AG04450 (cell line): Measurements from ENCODE around the gene TRMT2A. TPM values are rescaled to one million over a fixed set of nuclear protein-coding genes. Genes with fewer than 3 reads are reported as not detected.
A peak's percentile ranks its signal among the peaks of the same experiment; 100 is the strongest.

Experiments
- CTCF ChIA-PET: fragments of 300-600, 350-600 bp; formaldehyde crosslinking; extraction: SDS; loops from one replicate; lab custom pipeline; 2022; ENCODE audit warnings: antibody characterized with exemption, inconsistent platforms; lab: Charles Lee
- POLR2A ChIA-PET: fragments of 350-600 bp; formaldehyde crosslinking; extraction: SDS; loops from one replicate; lab custom pipeline; 2021; ENCODE audit warnings: antibody characterized with exemption, inconsistent platforms; lab: Yijun Ruan, JAX
- DNase-seq: peaks from one replicate; pipeline ENCODE4 v3.0.0-alpha.2; 2011; ENCODE audit warnings: low read depth, low spot score
- H3K27ac ChIP-seq: one replicate; pipeline ENCODE4 v1.5.1; 2012; ENCODE audit warnings: low read depth, low read length, control low read depth
- H3K27me3 ChIP-seq: one replicate; pipeline ENCODE4 v1.6.0; 2012; ENCODE audit warnings: low read length; ENCODE audit not compliant: control insufficient read depth, insufficient read depth
- H3K4me3 ChIP-seq: 2 replicates; pipeline ENCODE4 v1.5.1; 2011; ENCODE audit warnings: mild to moderate bottlenecking, low read depth, low read length, control low read depth
- H3K9me3 ChIP-seq: 2 replicates; pipeline ENCODE4 v1.5.1; 2012; ENCODE audit warnings: low read length; ENCODE audit not compliant: control insufficient read depth, insufficient read depth
- polyA plus RNA-seq: library from polyadenylated mRNA; depleted of rRNA; stranded (reverse); fragments of >200 nt; gene quantifications from 2 replicates; pipeline ENCODE4 v1.2.3, GENCODE V29; 2011
- TF ChIP-seq, protein P1 (sequence below): IDR thresholded peaks from 2 replicates; pipeline ENCODE4 v1.5.1; 2011; ENCODE audit warnings: low read depth, low read length, control low read depth, inconsistent platforms

Gene TRMT2A
- polyA plus RNA-seq, 1 experiment: 15.6 TPM

DNA sequence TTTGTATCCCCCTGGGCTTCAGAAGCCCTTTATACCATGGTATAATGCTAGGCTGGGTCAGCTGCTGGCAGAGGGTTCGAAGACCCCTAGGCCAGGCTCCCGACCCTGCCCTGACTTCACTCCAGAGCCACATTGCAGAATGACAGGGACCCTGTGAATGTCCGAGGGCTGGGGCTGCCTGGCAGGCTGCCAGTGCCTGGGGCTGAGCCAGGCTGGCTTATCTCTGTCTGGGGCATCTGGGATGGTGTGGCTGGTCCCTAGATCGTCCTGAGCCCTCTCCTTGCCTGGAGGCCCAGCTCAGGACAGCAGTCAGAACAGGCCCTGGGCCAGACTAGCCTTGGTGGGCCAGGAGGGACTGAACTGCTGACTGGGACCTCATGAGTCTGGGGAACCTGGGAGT is 18.2 kb upstream of the TRMT2A start:
- H3K27me3 ChIP-seq: no peaks in the 10 kb centered on the region
- TF ChIP-seq, protein P1, sequence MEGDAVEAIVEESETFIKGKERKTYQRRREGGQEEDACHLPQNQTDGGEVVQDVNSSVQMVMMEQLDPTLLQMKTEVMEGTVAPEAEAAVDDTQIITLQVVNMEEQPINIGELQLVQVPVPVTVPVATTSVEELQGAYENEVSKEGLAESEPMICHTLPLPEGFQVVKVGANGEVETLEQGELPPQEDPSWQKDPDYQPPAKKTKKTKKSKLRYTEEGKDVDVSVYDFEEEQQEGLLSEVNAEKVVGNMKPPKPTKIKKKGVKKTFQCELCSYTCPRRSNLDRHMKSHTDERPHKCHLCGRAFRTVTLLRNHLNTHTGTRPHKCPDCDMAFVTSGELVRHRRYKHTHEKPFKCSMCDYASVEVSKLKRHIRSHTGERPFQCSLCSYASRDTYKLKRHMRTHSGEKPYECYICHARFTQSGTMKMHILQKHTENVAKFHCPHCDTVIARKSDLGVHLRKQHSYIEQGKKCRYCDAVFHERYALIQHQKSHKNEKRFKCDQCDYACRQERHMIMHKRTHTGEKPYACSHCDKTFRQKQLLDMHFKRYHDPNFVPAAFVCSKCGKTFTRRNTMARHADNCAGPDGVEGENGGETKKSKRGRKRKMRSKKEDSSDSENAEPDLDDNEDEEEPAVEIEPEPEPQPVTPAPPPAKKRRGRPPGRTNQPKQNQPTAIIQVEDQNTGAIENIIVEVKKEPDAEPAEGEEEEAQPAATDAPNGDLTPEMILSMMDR: no peak
- no peaks in the 10 kb centered on the region; the same call in 1 of the 2 replicates for H3K9me3 ChIP-seq
- DNase-seq: no peak
- no peak overlapping the region for H3K4me3 ChIP-seq
- no peak overlapping the region for H3K27ac ChIP-seq
- POLR2A ChIA-PET: no interaction called here
- CTCF ChIA-PET: no interaction called here

- no peak for DNase-seq
- ChIA-PET CTCF (no interaction called here), POLR2A (no interaction called here)
- Histone ChIP-seq H3K9me3 (no peaks in the 10 kb centered on the region; the same call in 1 of the 2 replicates), H3K27ac (no peak overlapping the region), H3K4me3 (no peak overlapping the region; the same call in 1 of the 2 replicates), H3K27me3 (no peaks in the 10 kb centered on the region)
- TF ChIP-seq, protein P1: no peak
These were observed 17.0 kb upstream of the TRMT2A start for GRCh38 chr22:20133930-20134549.

DNA sequence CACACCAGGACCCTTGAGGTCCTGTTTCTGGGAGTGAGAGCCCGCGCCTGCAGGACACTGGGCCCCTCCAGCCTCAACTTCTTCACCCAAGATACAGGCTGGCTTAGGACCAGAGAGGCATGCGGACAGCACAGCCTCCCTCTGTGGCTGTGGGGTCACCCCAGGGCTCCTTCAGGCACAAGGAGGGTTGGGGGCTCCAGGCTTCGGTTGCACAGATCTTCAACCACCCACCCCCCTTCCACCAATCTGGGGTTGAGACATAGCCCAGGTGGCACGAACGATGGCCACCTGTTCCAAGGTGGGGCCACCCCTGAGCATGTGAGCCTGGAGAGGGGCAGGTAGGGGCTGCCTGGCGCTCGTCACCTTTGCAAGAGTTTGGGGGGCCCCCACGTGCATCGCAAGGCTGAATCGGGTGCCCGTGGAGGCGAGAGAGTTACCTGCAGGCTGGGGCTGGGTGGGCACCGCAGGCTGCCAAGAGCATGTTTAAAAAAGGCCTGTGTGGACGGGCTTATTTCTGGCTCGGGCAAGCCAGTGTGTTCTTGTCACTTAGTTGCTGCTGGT is 15.7 kb upstream of the TRMT2A start:
- ChIA-PET CTCF (interaction anchor here (0.6 kb wide), 1 partner anchor 642 kb away, joined by 3 read pairs; no protein-coding TSS in a partner anchor), POLR2A (no interaction called here)
- Histone ChIP-seq H3K27me3 (no peaks in the 10 kb centered on the region), H3K9me3 (no peaks in the 10 kb centered on the region), H3K4me3 (peak overlapping the region; percentile 79), H3K27ac (no peak overlapping the region)
- no peak for DNase-seq
- TF ChIP-seq, protein P1: no peak

DNA sequence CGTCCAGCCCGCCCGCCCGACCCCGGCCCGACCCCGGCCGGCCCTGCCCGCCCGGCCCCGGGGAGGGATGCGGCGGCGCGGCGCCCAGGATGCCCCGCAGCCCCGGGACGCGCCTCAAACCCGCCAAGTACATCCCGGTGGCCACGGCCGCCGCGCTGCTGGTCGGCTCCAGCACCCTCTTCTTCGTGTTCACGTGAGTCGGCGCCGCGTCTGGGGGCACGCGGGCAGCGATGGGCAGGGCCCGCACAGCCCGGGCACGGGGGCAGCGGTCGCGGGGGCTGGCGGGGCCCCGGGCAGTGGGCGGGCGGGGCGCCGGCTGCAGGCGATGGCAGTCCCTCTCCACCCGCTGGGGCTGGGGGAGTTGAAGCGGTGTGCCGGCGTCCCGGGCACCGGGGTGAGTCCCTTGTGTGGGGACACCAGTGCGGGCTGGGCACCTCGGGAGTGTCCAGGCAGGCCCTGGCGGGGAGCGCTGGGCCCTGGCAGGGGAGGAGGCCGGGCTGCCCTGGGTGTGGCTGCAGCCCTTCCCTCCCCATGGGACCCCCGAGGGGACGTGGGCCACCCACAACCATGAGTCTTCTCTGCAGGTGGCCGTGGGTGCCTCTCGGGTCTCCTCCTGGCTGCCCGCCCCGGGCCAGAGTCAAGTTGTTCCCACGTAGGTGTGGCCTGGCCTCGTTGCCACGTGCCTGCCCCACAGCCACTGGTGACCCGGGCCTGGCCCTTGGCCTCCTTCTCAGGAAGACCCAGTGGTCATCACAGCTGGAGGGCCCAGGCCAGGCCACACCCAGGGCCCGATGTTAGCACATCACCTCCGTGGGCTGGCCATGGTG is 15.0 kb upstream of the TRMT2A start:
- no peak for DNase-seq
- Histone ChIP-seq H3K27me3 (no peaks in the 10 kb centered on the region), H3K27ac (peak overlapping the region; percentile 21), H3K9me3 (no peaks in the 10 kb centered on the region), H3K4me3 (peak overlapping the region; percentile 79)
- POLR2A ChIA-PET: no interaction called here
- TF ChIP-seq, protein P1: no peak
- CTCF ChIA-PET: no interaction called here

DNA sequence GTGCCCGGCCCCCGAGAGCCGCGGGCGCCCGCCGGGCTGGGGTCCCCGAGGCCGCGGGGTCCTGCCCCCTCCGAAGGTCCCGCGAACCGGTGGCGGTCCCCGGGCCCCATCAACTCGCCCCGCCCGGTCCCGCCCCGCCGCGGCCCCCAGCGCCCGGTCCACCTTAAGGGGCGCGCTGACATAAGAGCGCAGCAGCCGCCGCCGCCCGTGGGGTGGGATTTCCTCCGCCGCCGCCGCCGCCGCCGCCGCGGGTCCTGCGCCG is 14.5 kb upstream of the TRMT2A start, which contains the start of gene ZDHHC8:
Gene ZDHHC8, plus strand, starts transcription at position 208 of the 262 bp plus-strand sequence. CDS start 144 bp downstream, outside the sequence.
- TF ChIP-seq, protein P1: no peak
- CTCF ChIA-PET: no interaction called here
- peak within 1 kb of the TSS; percentile 82 for H3K4me3 ChIP-seq
- H3K9me3 ChIP-seq: no peaks in the 10 kb centered on the region
- H3K27ac ChIP-seq: peak within 1 kb of the TSS; percentile 47
- no peaks in the 10 kb centered on the region for H3K27me3 ChIP-seq
- no peak for DNase-seq
- POLR2A ChIA-PET: no interaction called here
